MCF 10A (cell line): Measurements from ENCODE around the gene ZNF528. TPM values are rescaled to one million over a fixed set of nuclear protein-coding genes. Genes with fewer than 3 reads are reported as not detected.

Source experiments
- BruUV-seq: library from RNA; stranded (reverse); fragments of 400-500 nt; replicated peaks from 2 replicates; lab custom pipeline; 2021; lab: Mats Ljungman, UMichigan
- CTCF ChIA-PET: fragments of 300-600 bp; sonication (Branson Sonifier 250); formaldehyde crosslinking; extraction: SDS; loops from one replicate; lab custom pipeline; 2021; ENCODE audit warnings: antibody characterized with exemption, inconsistent platforms; lab: Yijun Ruan, JAX
- POLR2A ChIA-PET: fragments of 300-600, 350-650 bp; sonication (Branson Sonifier 250); formaldehyde crosslinking; extraction: SDS; loops from one replicate; lab custom pipeline; 2020; ENCODE audit warnings: antibody characterized with exemption, inconsistent platforms; lab: Yijun Ruan, JAX
- DNase-seq: peaks from one replicate; pipeline ENCODE4 v3.0.0-alpha.2; 2018; ENCODE audit not compliant: unreplicated experiment
- H3K27ac Mint-ChIP-seq: one replicate; pipeline ENCODE4 v1.8.0; 2022; ENCODE audit warnings: mild to moderate bottlenecking, low read depth, mixed read lengths; ENCODE audit not compliant: unreplicated experiment
- H3K27me3 Mint-ChIP-seq: one replicate; pipeline ENCODE4 v1.8.0; 2022; ENCODE audit warnings: mixed read lengths; ENCODE audit not compliant: insufficient read depth, unreplicated experiment
- H3K36me3 Mint-ChIP-seq: one replicate; pipeline ENCODE4 v1.8.0; 2022; ENCODE audit warnings: mild to moderate bottlenecking, moderate library complexity, mixed read lengths; ENCODE audit not compliant: insufficient read depth, unreplicated experiment
- H3K4me1 Mint-ChIP-seq: one replicate; pipeline ENCODE4 v1.8.0; 2022; ENCODE audit warnings: mixed read lengths; ENCODE audit not compliant: insufficient read depth, unreplicated experiment
- H3K4me3 Mint-ChIP-seq: one replicate; pipeline ENCODE4 v1.8.0; 2022; ENCODE audit warnings: mild to moderate bottlenecking, moderate library complexity, mixed read lengths; ENCODE audit not compliant: unreplicated experiment
- H3K9me3 Mint-ChIP-seq: one replicate; pipeline ENCODE4 v1.8.0; 2022; ENCODE audit warnings: mixed read lengths; ENCODE audit not compliant: unreplicated experiment
- intact Hi-C: fragments of 100-400 bp; cut with micrococcal nuclease; formaldehyde crosslinking; loops from 2 replicates; pipeline ENCODE4 v1.14.1; 2022
- total RNA-seq: library from RNA; stranded (reverse); gene quantifications from 2 replicates; pipeline ENCODE4 v1.2.3, GENCODE V29; 2022
- TF ChIP-seq, protein P1 (sequence below): fragments of 200-600 bp; IDR thresholded peaks from one replicate; pipeline ENCODE4 v1.8.0; 2022; ENCODE audit warnings: antibody characterized with exemption, mild to moderate bottlenecking; ENCODE audit not compliant: unreplicated experiment

The ZNF528 gene
- total RNA-seq, 1 experiment from 2014 or later = 16.0 TPM

- BruUV-seq = no TSS peak
- no peaks in the 10 kb centered on the region for H3K4me1 Mint-ChIP-seq
- TF ChIP-seq, protein P1, sequence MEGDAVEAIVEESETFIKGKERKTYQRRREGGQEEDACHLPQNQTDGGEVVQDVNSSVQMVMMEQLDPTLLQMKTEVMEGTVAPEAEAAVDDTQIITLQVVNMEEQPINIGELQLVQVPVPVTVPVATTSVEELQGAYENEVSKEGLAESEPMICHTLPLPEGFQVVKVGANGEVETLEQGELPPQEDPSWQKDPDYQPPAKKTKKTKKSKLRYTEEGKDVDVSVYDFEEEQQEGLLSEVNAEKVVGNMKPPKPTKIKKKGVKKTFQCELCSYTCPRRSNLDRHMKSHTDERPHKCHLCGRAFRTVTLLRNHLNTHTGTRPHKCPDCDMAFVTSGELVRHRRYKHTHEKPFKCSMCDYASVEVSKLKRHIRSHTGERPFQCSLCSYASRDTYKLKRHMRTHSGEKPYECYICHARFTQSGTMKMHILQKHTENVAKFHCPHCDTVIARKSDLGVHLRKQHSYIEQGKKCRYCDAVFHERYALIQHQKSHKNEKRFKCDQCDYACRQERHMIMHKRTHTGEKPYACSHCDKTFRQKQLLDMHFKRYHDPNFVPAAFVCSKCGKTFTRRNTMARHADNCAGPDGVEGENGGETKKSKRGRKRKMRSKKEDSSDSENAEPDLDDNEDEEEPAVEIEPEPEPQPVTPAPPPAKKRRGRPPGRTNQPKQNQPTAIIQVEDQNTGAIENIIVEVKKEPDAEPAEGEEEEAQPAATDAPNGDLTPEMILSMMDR = no peak
- ChIA-PET POLR2A (no interaction called here), CTCF (no interaction called here)
- intact Hi-C loops = no loop called here
- peaks cover 17% of the 10 kb centered on the region for H3K9me3 Mint-ChIP-seq
- peaks cover 37% of the 10 kb centered on the region for H3K36me3 Mint-ChIP-seq
- no peak overlapping the region for H3K27ac Mint-ChIP-seq
- H3K4me3 Mint-ChIP-seq = no peak overlapping the region
- no peaks in the 10 kb centered on the region for H3K27me3 Mint-ChIP-seq
- no peak for DNase-seq
Observed at GRCh38 chr19:52410276-52410675, 12.6 kb downstream of the ZNF528 start.

DNA sequence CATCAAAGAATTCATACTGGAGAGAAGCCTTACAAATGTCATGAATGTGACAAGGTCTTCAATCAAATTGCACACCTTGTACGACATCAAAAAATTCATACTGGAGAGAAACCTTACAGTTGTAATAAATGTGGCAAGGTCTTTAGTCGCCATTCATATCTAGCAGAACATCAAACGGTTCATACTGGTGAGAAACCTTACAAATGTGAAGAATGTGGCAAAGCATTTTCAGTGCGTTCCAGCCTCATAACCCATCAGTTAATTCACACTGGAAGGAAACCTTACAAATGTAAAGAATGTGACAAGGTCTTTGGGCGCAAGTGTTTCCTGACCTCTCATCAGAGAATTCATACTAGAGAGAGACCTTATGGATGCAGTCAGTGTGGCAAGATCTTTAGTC is 18.1 kb downstream of the ZNF528 start:
- Mint-ChIP-seq H3K9me3 (peaks cover 10% of the 10 kb centered on the region), H3K4me3 (no peak overlapping the region), H3K27ac (no peak overlapping the region), H3K36me3 (peaks cover 5% of the 10 kb centered on the region), H3K4me1 (no peaks in the 10 kb centered on the region), H3K27me3 (no peaks in the 10 kb centered on the region)
- no peak for DNase-seq
- intact Hi-C loops = no loop called here
- TF ChIP-seq, protein P1 = no peak
- TSS peak; percentile 10 for BruUV-seq
- POLR2A ChIA-PET = no interaction called here
- CTCF ChIA-PET = no interaction called here

DNA sequence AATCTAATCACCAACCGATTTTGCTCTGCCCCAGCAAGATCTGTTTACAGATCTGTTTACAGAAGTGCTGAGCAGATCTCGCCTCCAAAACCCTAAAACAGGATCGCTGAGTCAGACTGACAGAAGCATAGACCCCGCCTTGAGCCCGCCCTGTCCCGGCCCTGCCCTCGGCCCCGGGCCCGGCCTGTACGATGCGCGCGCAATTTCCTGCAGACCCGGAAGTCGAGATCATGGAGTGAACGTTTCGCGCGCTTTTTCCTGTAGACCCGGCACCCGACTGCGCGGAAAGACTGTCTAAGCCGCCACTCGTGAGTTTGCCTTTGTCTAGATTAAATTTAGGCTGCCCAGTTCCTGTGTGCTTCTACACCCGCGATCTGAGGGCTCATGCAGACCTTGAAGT is 31.3 kb downstream of the ZNF528 start, which contains the start of gene ZNF534:
TSS of gene ZNF534 (plus strand) at position 212 of the 400 bp plus-strand sequence. CDS start 2,327 bp downstream, outside the sequence.
- Mint-ChIP-seq H3K9me3 (peaks cover 32% of the 10 kb centered on the region), H3K36me3 (no peaks in the 10 kb centered on the region), H3K4me3 (no peak within 1 kb of the TSS), H3K27ac (no peak within 1 kb of the TSS), H3K4me1 (no peaks in the 10 kb centered on the region), H3K27me3 (no peaks in the 10 kb centered on the region)
- DNase-seq = no peak
- POLR2A ChIA-PET = no interaction called here
- TF ChIP-seq, protein P1 = no peak
- CTCF ChIA-PET = no interaction called here
- intact Hi-C loops = no loop called here
- BruUV-seq = no TSS peak

GRCh38 chr19:52442179-52442578 is 44.5 kb downstream of the ZNF528 start:
- H3K27me3 Mint-ChIP-seq = no peaks in the 10 kb centered on the region
- no peak for DNase-seq
- no peaks in the 10 kb centered on the region for H3K36me3 Mint-ChIP-seq
- BruUV-seq = no TSS peak
- CTCF ChIA-PET = no interaction called here
- H3K9me3 Mint-ChIP-seq = peaks cover 17% of the 10 kb centered on the region
- POLR2A ChIA-PET = no interaction called here
- H3K4me3 Mint-ChIP-seq = no peak overlapping the region
- intact Hi-C loops = no loop called here
- TF ChIP-seq, protein P1 = no peak
- H3K4me1 Mint-ChIP-seq = no peaks in the 10 kb centered on the region
- no peak overlapping the region for H3K27ac Mint-ChIP-seq
